Cardiac muscle cell (in vitro differentiated cells and primary cell): ENCODE data around the gene ANO9. TPM values are rescaled to one million over a fixed set of nuclear protein-coding genes. Genes with fewer than 3 reads are reported as not detected.

ENCODE experiments used
- DNase-seq, 2 donors: peaks; one replicate each; pipeline versions ENCODE4 v3.0.0 to v3.0.0-alpha.2; 2010 to 2017; ENCODE audit warnings: low read depth in 1 of 2, low spot score in 1 of 2
- H3K27ac ChIP-seq: fragments of 200-600 bp; sonication (generic); 2 replicates; pipeline ENCODE4 v1.5.1; 2016
- H3K27me3 ChIP-seq: fragments of 200-600 bp; sonication (generic); 2 replicates; pipeline ENCODE4 v1.6.0; 2016; ENCODE audit warnings: control low read depth
- H3K36me3 ChIP-seq: fragments of 200-600 bp; sonication (generic); 2 replicates; pipeline ENCODE4 v1.5.1; 2016; ENCODE audit warnings: control low read depth
- H3K4me1 ChIP-seq: fragments of 200-600 bp; sonication (generic); 2 replicates; pipeline ENCODE4 v1.8.1; 2017; ENCODE audit warnings: low read depth, mild to moderate bottlenecking, mixed run types
- H3K4me3 ChIP-seq: fragments of 200-600 bp; sonication (generic); 2 replicates; pipeline ENCODE4 v1.5.1; 2016; ENCODE audit warnings: mild to moderate bottlenecking
- H3K9me3 ChIP-seq: fragments of 200-600 bp; sonication (generic); 2 replicates; pipeline ENCODE4 v1.5.1; 2017; ENCODE audit warnings: low read depth, mild to moderate bottlenecking, control low read depth
- polyA plus RNA-seq: library from polyadenylated mRNA; unstranded; fragments of >200 nt; fragmentation: Nextera tagmentation; extraction: Ambion mirVana; gene quantifications from 2 replicates; pipeline ENCODE4 v1.2.1, GENCODE V29; 2016
- total RNA-seq: library from RNA; depleted of rRNA; stranded (reverse); fragments of >200 nt; gene quantifications from 2 replicates; pipeline ENCODE4 v1.2.3, GENCODE V29; 2016
- TF ChIP-seq, protein P1 (sequence below): IDR thresholded peaks from 2 replicates; pipeline ENCODE4 v1.5.1; 2012; ENCODE audit warnings: low read depth, mild to moderate bottlenecking, low read length

ANO9 gene
- total and polyA plus RNA-seq, 2 experiments from 2014 or later, result 0.23 to 0.51 TPM

DNA sequence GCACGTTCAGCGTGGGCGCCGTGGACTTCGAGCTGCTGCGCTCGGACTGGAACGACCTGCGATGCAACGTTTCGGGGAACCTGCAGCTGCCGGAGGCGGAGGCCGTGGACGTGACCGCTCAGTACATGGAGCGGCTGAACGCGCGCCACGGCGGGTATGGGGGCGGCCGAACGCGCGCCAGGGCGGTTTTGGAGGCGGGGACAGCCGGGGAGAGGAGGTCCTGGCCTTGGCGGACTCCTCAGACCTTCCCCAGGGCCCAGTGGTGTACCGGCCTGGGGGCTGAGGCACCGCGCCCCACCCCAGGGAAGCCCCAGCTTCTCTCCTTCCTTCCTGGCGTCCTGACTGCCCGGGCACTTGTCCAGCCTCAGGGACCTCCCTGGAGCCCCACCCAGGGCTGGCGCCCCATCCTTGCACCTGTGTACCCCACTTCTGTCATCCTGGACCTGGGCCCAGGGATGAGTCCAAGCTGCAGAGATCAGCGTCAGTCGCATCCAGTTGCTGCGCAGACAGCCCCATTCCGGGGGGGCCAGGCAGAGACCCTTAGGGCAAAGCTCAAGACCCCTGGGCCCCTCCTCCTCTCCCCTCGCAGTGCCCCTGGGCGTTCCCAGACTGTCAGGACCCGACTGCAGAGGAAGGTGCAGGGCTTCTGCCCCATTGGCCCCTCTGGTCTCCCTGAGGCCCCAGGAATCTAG is 64.5 kb downstream of the ANO9 start:
- Histone ChIP-seq H3K27me3 (no peaks in the 10 kb centered on the region), H3K4me3 (no peak overlapping the region), H3K27ac (no peak overlapping the region), H3K9me3 (no peaks in the 10 kb centered on the region), H3K4me1 (no peaks in the 10 kb centered on the region), H3K36me3 (peaks cover 3% of the 10 kb centered on the region)
- DNase-seq, result no peak
- TF ChIP-seq, protein P1, sequence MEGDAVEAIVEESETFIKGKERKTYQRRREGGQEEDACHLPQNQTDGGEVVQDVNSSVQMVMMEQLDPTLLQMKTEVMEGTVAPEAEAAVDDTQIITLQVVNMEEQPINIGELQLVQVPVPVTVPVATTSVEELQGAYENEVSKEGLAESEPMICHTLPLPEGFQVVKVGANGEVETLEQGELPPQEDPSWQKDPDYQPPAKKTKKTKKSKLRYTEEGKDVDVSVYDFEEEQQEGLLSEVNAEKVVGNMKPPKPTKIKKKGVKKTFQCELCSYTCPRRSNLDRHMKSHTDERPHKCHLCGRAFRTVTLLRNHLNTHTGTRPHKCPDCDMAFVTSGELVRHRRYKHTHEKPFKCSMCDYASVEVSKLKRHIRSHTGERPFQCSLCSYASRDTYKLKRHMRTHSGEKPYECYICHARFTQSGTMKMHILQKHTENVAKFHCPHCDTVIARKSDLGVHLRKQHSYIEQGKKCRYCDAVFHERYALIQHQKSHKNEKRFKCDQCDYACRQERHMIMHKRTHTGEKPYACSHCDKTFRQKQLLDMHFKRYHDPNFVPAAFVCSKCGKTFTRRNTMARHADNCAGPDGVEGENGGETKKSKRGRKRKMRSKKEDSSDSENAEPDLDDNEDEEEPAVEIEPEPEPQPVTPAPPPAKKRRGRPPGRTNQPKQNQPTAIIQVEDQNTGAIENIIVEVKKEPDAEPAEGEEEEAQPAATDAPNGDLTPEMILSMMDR, result no peak

DNA sequence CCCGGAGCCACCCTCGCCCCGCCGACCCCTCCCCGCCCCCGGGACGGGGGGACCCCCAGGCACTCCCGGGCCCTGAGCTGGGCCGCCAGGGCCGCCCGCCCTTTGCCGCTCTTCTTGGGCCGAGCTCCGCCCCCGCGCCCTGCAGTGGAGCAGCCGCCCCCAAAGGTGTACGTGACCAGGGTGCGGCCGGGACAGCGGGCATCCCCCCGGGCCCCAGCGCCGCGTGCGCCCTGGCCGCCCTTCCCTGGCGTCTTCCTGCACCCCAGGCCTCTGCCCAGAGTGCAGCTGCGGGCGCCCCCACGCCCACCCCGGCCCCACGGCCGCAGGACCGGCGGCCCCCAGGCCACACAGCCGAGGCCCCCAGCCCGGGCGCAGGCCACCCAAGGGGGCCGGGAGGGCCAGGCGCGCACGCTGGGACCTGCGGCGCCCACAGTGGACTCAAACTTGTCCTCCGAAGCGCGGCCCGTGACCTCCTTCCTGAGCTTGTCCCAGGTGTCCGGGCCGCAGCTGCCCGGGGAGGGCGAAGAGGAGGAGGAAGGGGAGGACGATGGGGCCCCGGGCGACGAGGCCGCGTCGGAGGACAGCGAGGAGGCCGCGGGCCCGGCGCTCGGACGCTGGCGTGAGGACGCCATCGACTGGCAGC is 65.2 kb downstream of the ANO9 start:
- DNase-seq, result no peak
- TF ChIP-seq, protein P1, result no peak
- H3K4me3 ChIP-seq, result no peak overlapping the region
- H3K27me3 ChIP-seq, result no peaks in the 10 kb centered on the region
- no peaks in the 10 kb centered on the region for H3K9me3 ChIP-seq
- H3K27ac ChIP-seq, result no peak overlapping the region
- peaks cover 3% of the 10 kb centered on the region for H3K36me3 ChIP-seq
- no peaks in the 10 kb centered on the region for H3K4me1 ChIP-seq

DNA sequence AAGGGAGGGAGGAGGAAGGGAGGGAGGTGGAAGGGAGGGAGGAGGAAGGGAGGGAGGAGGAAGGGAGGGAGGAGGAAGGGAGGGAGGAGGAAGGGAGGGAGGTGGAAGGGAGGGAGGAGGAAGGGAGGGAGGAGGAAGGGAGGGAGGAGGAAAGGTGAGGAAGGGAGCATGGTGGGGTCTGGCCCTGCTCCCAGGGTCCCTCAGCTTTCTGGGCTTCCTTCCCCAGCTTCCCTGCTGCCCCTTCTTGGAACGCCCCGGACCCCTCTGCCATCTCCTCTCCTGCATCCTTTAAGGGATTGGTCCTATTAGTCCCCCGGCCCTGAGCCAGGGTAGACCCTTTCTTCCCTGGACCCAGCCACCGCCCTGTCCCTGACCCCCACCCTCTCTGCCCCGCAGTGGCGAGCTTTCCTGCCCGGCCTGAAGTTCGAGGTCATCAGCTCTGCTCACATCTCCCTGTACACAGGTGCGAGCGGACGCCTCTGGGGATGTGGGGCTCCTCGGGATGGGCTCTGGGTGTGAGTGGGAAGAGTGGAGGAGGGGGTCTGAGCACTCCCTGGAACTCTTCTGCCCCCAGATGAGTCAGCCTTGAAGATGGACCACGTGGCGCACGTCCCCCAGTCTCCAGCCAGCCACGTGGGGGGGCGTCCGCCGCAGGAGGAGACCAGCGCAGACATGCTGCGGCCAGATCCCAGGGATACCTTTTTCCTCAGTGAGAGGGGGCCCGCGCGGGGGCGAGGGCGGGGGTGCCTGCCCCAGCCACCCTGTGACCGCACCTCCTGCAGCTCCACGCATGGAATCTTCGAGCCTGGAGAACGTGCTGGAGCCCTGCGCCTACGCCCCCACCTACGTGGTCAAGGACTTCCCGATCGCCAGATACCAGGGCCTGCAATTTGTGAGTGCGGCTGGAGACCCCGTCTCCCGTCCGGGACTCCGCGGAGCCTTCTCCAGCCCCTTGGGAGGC is 66.5 kb downstream of the ANO9 start:
- no peak for DNase-seq
- Histone ChIP-seq H3K27ac (no peak overlapping the region), H3K4me1 (no peaks in the 10 kb centered on the region), H3K36me3 (peaks cover 3% of the 10 kb centered on the region), H3K9me3 (no peaks in the 10 kb centered on the region), H3K4me3 (no peak overlapping the region), H3K27me3 (no peaks in the 10 kb centered on the region)
- TF ChIP-seq, protein P1, result no peak

DNA sequence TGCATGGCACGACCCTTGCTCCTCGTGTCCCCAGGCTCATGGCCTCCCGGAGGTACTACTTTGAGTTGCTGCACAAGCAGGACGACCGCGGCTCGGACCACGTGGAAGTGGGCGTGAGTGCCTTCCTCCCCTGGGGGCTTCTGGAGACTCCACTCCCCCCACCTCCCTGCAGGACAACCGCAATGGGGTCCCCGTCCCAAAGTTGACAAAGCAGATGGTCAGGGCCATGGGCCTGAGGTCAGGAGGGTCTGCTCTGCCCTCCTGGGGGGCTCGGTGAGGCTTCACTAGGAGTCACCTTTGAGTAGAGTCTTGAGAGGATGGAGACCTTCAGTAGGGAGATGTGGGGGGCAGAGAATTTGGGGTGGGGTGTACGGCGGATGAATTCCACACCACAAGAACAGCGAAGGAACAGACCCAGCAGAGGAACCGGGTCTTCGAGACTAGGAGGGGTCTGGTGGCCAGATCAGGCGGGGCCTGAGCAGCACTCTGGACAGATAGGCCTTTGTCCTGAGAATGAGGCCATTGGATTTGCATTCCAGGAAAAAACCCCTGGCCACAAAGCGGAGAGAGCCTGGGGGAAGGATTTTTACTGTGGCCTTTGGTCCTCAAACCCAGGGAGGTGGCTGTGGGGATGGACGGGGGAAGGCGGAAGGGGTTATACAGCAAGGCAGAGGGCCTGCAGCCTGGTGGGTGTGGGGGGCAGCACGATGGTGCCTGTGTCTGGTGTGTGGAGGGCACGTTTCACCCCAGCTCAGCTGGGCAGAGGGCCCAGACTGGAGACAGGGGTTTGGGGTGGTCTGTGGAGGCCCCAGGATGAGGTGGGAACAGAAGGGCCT is 67.9 kb downstream of the ANO9 start:
- no peak for DNase-seq
- no peaks in the 10 kb centered on the region for H3K4me1 ChIP-seq
- no peak overlapping the region for H3K27ac ChIP-seq

More for the DNA sequence above, 67.9 kb downstream of the ANO9 start:
- TF ChIP-seq, protein P1, result no peak
- H3K36me3 ChIP-seq, result peaks cover 3% of the 10 kb centered on the region
- H3K4me3 ChIP-seq, result no peak overlapping the region
- H3K27me3 ChIP-seq, result no peaks in the 10 kb centered on the region
- H3K9me3 ChIP-seq, result no peaks in the 10 kb centered on the region
